SU-DHL-6 (cell line): Measurements from ENCODE around the gene OR8B3.

Experiments
- H2AFZ ChIP-seq: fragments of 200-600 bp; sonication (generic); 2 replicates; pipeline ENCODE4 v1.6.1; 2014; ENCODE audit warnings: low read depth, mild to moderate bottlenecking, moderate library complexity, mixed read lengths, antibody characterized with exemption, low read length; ENCODE audit not compliant: severe bottlenecking
- H3F3A ChIP-seq: fragments of 200-600 bp; shearing (Covaris generic); 2 replicates; pipeline ENCODE4 v1.6.0; 2016; ENCODE audit warnings: antibody characterized with exemption, mild to moderate bottlenecking; ENCODE audit not compliant: insufficient read depth
- H3K27ac ChIP-seq: fragments of 200-600 bp; sonication (generic); 2 replicates; pipeline ENCODE4 v1.5.1; 2016; ENCODE audit warnings: low read depth, mild to moderate bottlenecking, low read length, moderate library complexity, mixed read lengths
- H3K27me3 ChIP-seq: fragments of 200-600 bp; sonication (generic), shearing (Covaris generic); 2 replicates; pipeline ENCODE4 v1.6.0; 2014; ENCODE audit warnings: mild to moderate bottlenecking, low read length
- H3K36me3 ChIP-seq: fragments of 200-600 bp; sonication (generic); 2 replicates; pipeline ENCODE4 v1.6.1; 2014; ENCODE audit warnings: mild to moderate bottlenecking, low read length, mixed read lengths
- H3K4me2 ChIP-seq: fragments of 300-600, 200-600 bp; shearing (Covaris generic), sonication (generic); 2 replicates; pipeline ENCODE4 v1.6.0; 2014; ENCODE audit warnings: low read length, low read depth, mild to moderate bottlenecking; ENCODE audit not compliant: poor library complexity, severe bottlenecking
- H3K4me3 ChIP-seq: fragments of 200-600 bp; sonication (generic); 2 replicates; pipeline ENCODE4 v1.5.1; 2014; ENCODE audit warnings: antibody characterized with exemption, low read length, mild to moderate bottlenecking, mixed read lengths; ENCODE audit not compliant: insufficient read depth, poor library complexity, severe bottlenecking
- H3K79me2 ChIP-seq: fragments of 200-600 bp; sonication (generic); 2 replicates; pipeline ENCODE4 v1.6.1; 2014; ENCODE audit warnings: mild to moderate bottlenecking, low read length, moderate library complexity; ENCODE audit not compliant: insufficient read depth
- H3K9ac ChIP-seq: fragments of 200-600 bp; sonication (generic); 2 replicates; pipeline ENCODE4 v1.7.0; 2014; ENCODE audit warnings: mild to moderate bottlenecking, low read length
- H3K9me2 ChIP-seq: fragments of 200-600 bp; sonication (generic); replicated peaks from 2 replicates; pipeline ENCODE4 v1.6.1; 2014; ENCODE audit warnings: low read length; ENCODE audit not compliant: insufficient read depth
- H3K9me3 ChIP-seq: fragments of 200-600 bp; sonication (generic); 2 replicates; pipeline ENCODE4 v1.6.1; 2014; ENCODE audit warnings: low read length, mixed read lengths; ENCODE audit not compliant: insufficient read depth
- H4K20me1 ChIP-seq: fragments of 200-600 bp; sonication (generic); 2 replicates; pipeline ENCODE4 v1.6.1; 2014; ENCODE audit warnings: low read depth, mild to moderate bottlenecking, antibody characterized with exemption, low read length, moderate library complexity, mixed read lengths
- CTCF ChIP-seq: fragments of 200-600 bp; sonication (generic); IDR thresholded peaks from one replicate; pipeline ENCODE4 v1.5.1; 2017; ENCODE audit warnings: antibody characterized with exemption, mild to moderate bottlenecking, low read length, moderate library complexity; ENCODE audit not compliant: insufficient read depth, poor library complexity, severe bottlenecking
- EZH2phosphoT487 ChIP-seq: fragments of 200-600 bp; sonication (generic), shearing (Covaris generic); conservative IDR thresholded peaks from 2 replicates; pipeline ENCODE4 v1.6.1; 2018; ENCODE audit warnings: mild to moderate bottlenecking, antibody characterized with exemption, low read length, moderate library complexity, mixed read lengths

The OR8B3 gene

GRCh38 chr11:124442847-124443246, 44.0 kb upstream of the OR8B3 start:
- Histone ChIP-seq H3K79me2 (no peaks in the 10 kb centered on the region), H3K9me3 (no peaks in the 10 kb centered on the region), H3K4me2 (no peak overlapping the region), H2AFZ (no peak overlapping the region), H3F3A (no peaks in the 10 kb centered on the region), H3K27me3 (no peaks in the 10 kb centered on the region), H3K27ac (no peak overlapping the region), H3K36me3 (no peaks in the 10 kb centered on the region), H3K9ac (no peak overlapping the region), H4K20me1 (no peaks in the 10 kb centered on the region), H3K9me2 (no peaks in the 10 kb centered on the region), H3K4me3 (no peak overlapping the region)
- TF ChIP-seq EZH2phosphoT487 (no peak), CTCF (no peak)

GRCh38 chr11:124442442-124442841, 43.6 kb upstream of the OR8B3 start:
- TF ChIP-seq EZH2phosphoT487: no peak
- no peak for TF ChIP-seq CTCF
- Histone ChIP-seq H3K9ac (no peak overlapping the region), H2AFZ (no peak overlapping the region), H3K9me2 (no peaks in the 10 kb centered on the region), H3K79me2 (no peaks in the 10 kb centered on the region), H4K20me1 (no peaks in the 10 kb centered on the region), H3K4me2 (no peak overlapping the region), H3K9me3 (no peaks in the 10 kb centered on the region), H3K4me3 (no peak overlapping the region), H3K27me3 (no peaks in the 10 kb centered on the region), H3F3A (no peaks in the 10 kb centered on the region), H3K36me3 (no peaks in the 10 kb centered on the region), H3K27ac (no peak overlapping the region)

GRCh38 chr11:124441519-124441918, 42.7 kb upstream of the OR8B3 start:
- Histone ChIP-seq H3K79me2 (no peaks in the 10 kb centered on the region), H3K9me3 (no peaks in the 10 kb centered on the region), H3K4me2 (no peak overlapping the region), H3K9me2 (no peaks in the 10 kb centered on the region), H3K27ac (no peak overlapping the region), H3K4me3 (no peak overlapping the region), H4K20me1 (no peaks in the 10 kb centered on the region), H3K36me3 (no peaks in the 10 kb centered on the region), H2AFZ (no peak overlapping the region), H3F3A (no peaks in the 10 kb centered on the region), H3K9ac (no peak overlapping the region), H3K27me3 (no peaks in the 10 kb centered on the region)
- TF ChIP-seq EZH2phosphoT487 (no peak), CTCF (no peak)

- no peak for TF ChIP-seq EZH2phosphoT487
- no peak for TF ChIP-seq CTCF
- Histone ChIP-seq H3K79me2 (no peaks in the 10 kb centered on the region), H2AFZ (no peak overlapping the region), H3F3A (no peaks in the 10 kb centered on the region), H3K9ac (no peak overlapping the region), H3K9me3 (no peaks in the 10 kb centered on the region), H3K4me3 (no peak overlapping the region), H3K36me3 (no peaks in the 10 kb centered on the region), H3K9me2 (no peaks in the 10 kb centered on the region), H3K4me2 (no peak overlapping the region), H3K27ac (no peak overlapping the region), H3K27me3 (no peaks in the 10 kb centered on the region), H4K20me1 (no peaks in the 10 kb centered on the region)
These were observed 42.3 kb upstream of the OR8B3 start for GRCh38 chr11:124441081-124441480.
